SU-DHL-6 (cell line): ENCODE results near the gene PRSS48.

ENCODE experiments used
- H2AFZ ChIP-seq: fragments of 200-600 bp; sonication (generic); 2 replicates; pipeline ENCODE4 v1.6.1; 2014; ENCODE audit warnings: low read depth, mild to moderate bottlenecking, moderate library complexity, mixed read lengths, antibody characterized with exemption, low read length; ENCODE audit not compliant: severe bottlenecking
- H3F3A ChIP-seq: fragments of 200-600 bp; shearing (Covaris generic); 2 replicates; pipeline ENCODE4 v1.6.0; 2016; ENCODE audit warnings: antibody characterized with exemption, mild to moderate bottlenecking; ENCODE audit not compliant: insufficient read depth
- H3K27ac ChIP-seq: fragments of 200-600 bp; sonication (generic); 2 replicates; pipeline ENCODE4 v1.5.1; 2016; ENCODE audit warnings: low read depth, mild to moderate bottlenecking, low read length, moderate library complexity, mixed read lengths
- H3K27me3 ChIP-seq: fragments of 200-600 bp; sonication (generic), shearing (Covaris generic); 2 replicates; pipeline ENCODE4 v1.6.0; 2014; ENCODE audit warnings: mild to moderate bottlenecking, low read length
- H3K36me3 ChIP-seq: fragments of 200-600 bp; sonication (generic); 2 replicates; pipeline ENCODE4 v1.6.1; 2014; ENCODE audit warnings: mild to moderate bottlenecking, low read length, mixed read lengths
- H3K4me2 ChIP-seq: fragments of 300-600, 200-600 bp; shearing (Covaris generic), sonication (generic); 2 replicates; pipeline ENCODE4 v1.6.0; 2014; ENCODE audit warnings: low read length, low read depth, mild to moderate bottlenecking; ENCODE audit not compliant: poor library complexity, severe bottlenecking
- H3K4me3 ChIP-seq: fragments of 200-600 bp; sonication (generic); 2 replicates; pipeline ENCODE4 v1.5.1; 2014; ENCODE audit warnings: antibody characterized with exemption, low read length, mild to moderate bottlenecking, mixed read lengths; ENCODE audit not compliant: insufficient read depth, poor library complexity, severe bottlenecking
- H3K79me2 ChIP-seq: fragments of 200-600 bp; sonication (generic); 2 replicates; pipeline ENCODE4 v1.6.1; 2014; ENCODE audit warnings: mild to moderate bottlenecking, low read length, moderate library complexity; ENCODE audit not compliant: insufficient read depth
- H3K9ac ChIP-seq: fragments of 200-600 bp; sonication (generic); 2 replicates; pipeline ENCODE4 v1.7.0; 2014; ENCODE audit warnings: mild to moderate bottlenecking, low read length
- H3K9me2 ChIP-seq: fragments of 200-600 bp; sonication (generic); replicated peaks from 2 replicates; pipeline ENCODE4 v1.6.1; 2014; ENCODE audit warnings: low read length; ENCODE audit not compliant: insufficient read depth
- H3K9me3 ChIP-seq: fragments of 200-600 bp; sonication (generic); 2 replicates; pipeline ENCODE4 v1.6.1; 2014; ENCODE audit warnings: low read length, mixed read lengths; ENCODE audit not compliant: insufficient read depth
- H4K20me1 ChIP-seq: fragments of 200-600 bp; sonication (generic); 2 replicates; pipeline ENCODE4 v1.6.1; 2014; ENCODE audit warnings: low read depth, mild to moderate bottlenecking, antibody characterized with exemption, low read length, moderate library complexity, mixed read lengths
- EZH2phosphoT487 ChIP-seq: fragments of 200-600 bp; sonication (generic), shearing (Covaris generic); conservative IDR thresholded peaks from 2 replicates; pipeline ENCODE4 v1.6.1; 2018; ENCODE audit warnings: mild to moderate bottlenecking, antibody characterized with exemption, low read length, moderate library complexity, mixed read lengths
- TF ChIP-seq, protein P1 (sequence below): fragments of 200-600 bp; sonication (generic); IDR thresholded peaks from one replicate; pipeline ENCODE4 v1.5.1; 2017; ENCODE audit warnings: antibody characterized with exemption, mild to moderate bottlenecking, low read length, moderate library complexity; ENCODE audit not compliant: insufficient read depth, poor library complexity, severe bottlenecking

PRSS48 gene

GRCh38 chr4:151340751-151341385 is 63.9 kb downstream of the PRSS48 start:
- Histone ChIP-seq H3K9me2 (no peaks in the 10 kb centered on the region), H3K79me2 (no peaks in the 10 kb centered on the region), H3F3A (no peaks in the 10 kb centered on the region), H2AFZ (no peak overlapping the region), H3K27ac (no peak overlapping the region), H3K4me2 (no peak overlapping the region), H3K36me3 (no peaks in the 10 kb centered on the region), H3K4me3 (no peak overlapping the region), H3K27me3 (no peaks in the 10 kb centered on the region), H4K20me1 (no peaks in the 10 kb centered on the region), H3K9ac (no peak overlapping the region), H3K9me3 (no peaks in the 10 kb centered on the region)
- no peak for TF ChIP-seq EZH2phosphoT487
- TF ChIP-seq, protein P1, sequence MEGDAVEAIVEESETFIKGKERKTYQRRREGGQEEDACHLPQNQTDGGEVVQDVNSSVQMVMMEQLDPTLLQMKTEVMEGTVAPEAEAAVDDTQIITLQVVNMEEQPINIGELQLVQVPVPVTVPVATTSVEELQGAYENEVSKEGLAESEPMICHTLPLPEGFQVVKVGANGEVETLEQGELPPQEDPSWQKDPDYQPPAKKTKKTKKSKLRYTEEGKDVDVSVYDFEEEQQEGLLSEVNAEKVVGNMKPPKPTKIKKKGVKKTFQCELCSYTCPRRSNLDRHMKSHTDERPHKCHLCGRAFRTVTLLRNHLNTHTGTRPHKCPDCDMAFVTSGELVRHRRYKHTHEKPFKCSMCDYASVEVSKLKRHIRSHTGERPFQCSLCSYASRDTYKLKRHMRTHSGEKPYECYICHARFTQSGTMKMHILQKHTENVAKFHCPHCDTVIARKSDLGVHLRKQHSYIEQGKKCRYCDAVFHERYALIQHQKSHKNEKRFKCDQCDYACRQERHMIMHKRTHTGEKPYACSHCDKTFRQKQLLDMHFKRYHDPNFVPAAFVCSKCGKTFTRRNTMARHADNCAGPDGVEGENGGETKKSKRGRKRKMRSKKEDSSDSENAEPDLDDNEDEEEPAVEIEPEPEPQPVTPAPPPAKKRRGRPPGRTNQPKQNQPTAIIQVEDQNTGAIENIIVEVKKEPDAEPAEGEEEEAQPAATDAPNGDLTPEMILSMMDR = no peak
